HCT116 (cell line): Measurements from ENCODE around the gene EXOSC9. TPM values are rescaled to one million over a fixed set of nuclear protein-coding genes. Genes with fewer than 3 reads are reported as not detected.

Source experiments
- ATAC-seq: fragments of 200-7000 bp; cut with Tn5 transposase; 2 replicates; pipeline ENCODE4 v1.9.1; 2020; ENCODE audit warnings: mild to moderate bottlenecking, moderate library complexity
- BruUV-seq: library from RNA; stranded (reverse); fragments of 400-500 nt; replicated peaks from 2 replicates; lab custom pipeline; 2021; lab: Mats Ljungman, UMichigan
- CTCF ChIA-PET: fragments of 300-600 bp; sonication (Branson Sonifier 250); formaldehyde crosslinking; loops from one replicate; lab custom pipeline; 2021; ENCODE audit warnings: antibody characterized with exemption; lab: Charles Lee
- POLR2A ChIA-PET: fragments of 300-600, 350-600 bp; sonication (Branson Sonifier 250); formaldehyde crosslinking; loops from one replicate; lab custom pipeline; 2021; ENCODE audit warnings: antibody characterized with exemption; lab: Charles Lee
- RAD21 ChIA-PET, 2 experiments: fragments of 300-600 bp; sonication (Branson Sonifier 250); formaldehyde crosslinking; loops; one replicate each; lab custom pipeline; 2023; ENCODE audit warnings: low total read pairs in 2 of 2; ENCODE audit not compliant: uncharacterized antibody in 2 of 2, unreplicated experiment in 2 of 2, low non-redundant PET in 1 of 2; lab: Charles Lee
- DNase-seq: peaks from one replicate; pipeline ENCODE4 v3.0.0-alpha.2; 2010; ENCODE audit warnings: low read depth, low spot score
- H2AFZ ChIP-seq: fragments of 200-600 bp; shearing (Covaris generic), sonication (generic); 2 replicates; pipeline ENCODE4 v1.6.1; 2017; ENCODE audit warnings: low read depth, mixed run types, mixed read lengths, antibody characterized with exemption, low read length; ENCODE audit not compliant: poor library complexity, severe bottlenecking
- H3K27ac ChIP-seq: 2 replicates; pipeline ENCODE4 v1.5.1; 2012; ENCODE audit warnings: low read depth, low read length
- H3K27me3 ChIP-seq: fragments of 200-600 bp; sonication (generic); 2 replicates; pipeline ENCODE4 v1.6.1; 2016; ENCODE audit warnings: mixed run types, low read length, mixed read lengths; ENCODE audit not compliant: insufficient read depth
- H3K36me3 ChIP-seq, 2 experiments: fragments of 200-500 bp in 1 of 2; fragments of 200-600 bp in 1 of 2; sonication (Bioruptor generic) in 1 of 2; sonication (generic) in 1 of 2; 2 replicates each; pipeline versions ENCODE4 v1.5.1 to v1.6.1; 2014 to 2016; ENCODE audit warnings: low read length in 2 of 2, inconsistent platforms in 1 of 2, mixed read lengths in 1 of 2, mixed run types in 1 of 2; ENCODE audit not compliant: insufficient read depth in 2 of 2, control insufficient read depth in 1 of 2
- H3K4me1 ChIP-seq, 2 experiments: fragments of 200-600 bp in 1 of 2; sonication (generic) in 1 of 2; 2 replicates each; pipeline versions ENCODE4 v1.5.1 to v1.6.1; 2012 to 2017; ENCODE audit warnings: low read length in 2 of 2, inconsistent platforms in 1 of 2, mild to moderate bottlenecking in 1 of 2, mixed read lengths in 1 of 2, mixed run types in 1 of 2, moderate library complexity in 1 of 2; ENCODE audit not compliant: insufficient read depth in 2 of 2, control insufficient read depth in 1 of 2
- H3K4me2 ChIP-seq: fragments of 200-600 bp; sonication (generic); 2 replicates; pipeline ENCODE4 v1.6.1; 2017; ENCODE audit warnings: mixed run types, low read length, mixed read lengths
- H3K4me3 ChIP-seq, 2 experiments: fragments of 200-600 bp in 1 of 2; sonication (generic) in 1 of 2; replicated peaks in 1 of 2; 2 replicates each; pipeline ENCODE4 v1.5.1; 2011 to 2016; ENCODE audit warnings: low read length in 2 of 2, control low read depth in 1 of 2, low read depth in 1 of 2, mild to moderate bottlenecking in 1 of 2, mixed read lengths in 1 of 2, mixed run types in 1 of 2
- H3K79me2 ChIP-seq: fragments of 200-600 bp; sonication (generic); 2 replicates; pipeline ENCODE4 v1.6.1; 2017; ENCODE audit warnings: mild to moderate bottlenecking, mixed run types, low read length, moderate library complexity, mixed read lengths; ENCODE audit not compliant: insufficient read depth
- H3K9ac ChIP-seq: fragments of 200-600 bp; sonication (generic); 2 replicates; pipeline ENCODE4 v1.6.1; 2016; ENCODE audit warnings: low read length, mixed read lengths
- H3K9me2 ChIP-seq: fragments of 200-600 bp; sonication (generic), shearing (Covaris generic); 2 replicates; pipeline ENCODE4 v1.6.1; 2017; ENCODE audit warnings: mixed run types, mild to moderate bottlenecking, moderate library complexity; ENCODE audit not compliant: insufficient read depth
- H3K9me3 ChIP-seq, 2 experiments: fragments of 200-500 bp in 1 of 2; fragments of 200-600 bp in 1 of 2; sonication (Bioruptor generic) in 1 of 2; sonication (generic) in 1 of 2; 2 replicates each; pipeline ENCODE4 v1.6.1; 2014 to 2017; ENCODE audit warnings: low read length in 2 of 2, mixed read lengths in 2 of 2, inconsistent platforms in 1 of 2, low read depth in 1 of 2, mild to moderate bottlenecking in 1 of 2, mixed run types in 1 of 2, moderate library complexity in 1 of 2; ENCODE audit not compliant: control insufficient read depth in 1 of 2, insufficient read depth in 1 of 2
- H4K20me1 ChIP-seq: fragments of 200-600 bp; sonication (generic), shearing (Covaris generic); 2 replicates; pipeline ENCODE4 v1.6.1; 2017; ENCODE audit warnings: mixed run types, mild to moderate bottlenecking, moderate library complexity; ENCODE audit not compliant: insufficient read depth
- CBX3 ChIP-seq: IDR thresholded peaks from 2 replicates; pipeline ENCODE4 v1.6.1; 2012; ENCODE audit warnings: low read depth
- CEBPB ChIP-seq: IDR thresholded peaks from 2 replicates; pipeline ENCODE4 v1.6.1; 2012; ENCODE audit warnings: low read depth
- EGR1 ChIP-seq: IDR thresholded peaks from 2 replicates; pipeline ENCODE4 v1.6.1; 2012; ENCODE audit warnings: low read depth
- EZH2 ChIP-seq: fragments of 200-600 bp; sonication (generic); IDR thresholded peaks from 2 replicates; pipeline ENCODE4 v1.6.1; 2017; ENCODE audit warnings: antibody characterized with exemption, mixed run types
- EZH2phosphoT487 ChIP-seq: fragments of 200-600 bp; IDR thresholded peaks from 2 replicates; pipeline ENCODE4 v1.6.1; 2018; ENCODE audit warnings: antibody characterized with exemption, borderline replicate concordance
- FOSL1 ChIP-seq: IDR thresholded peaks from 2 replicates; pipeline ENCODE4 v1.6.1; 2012; ENCODE audit warnings: low read depth
- POLR2A ChIP-seq: IDR thresholded peaks from 2 replicates; pipeline ENCODE4 v1.7.0; 2011; ENCODE audit warnings: borderline replicate concordance; ENCODE audit not compliant: insufficient read depth, insufficient read length; ENCODE audit errors: extremely low read depth
- POLR2AphosphoS5 ChIP-seq: IDR thresholded peaks from 2 replicates; pipeline ENCODE4 v1.6.1; 2011; ENCODE audit warnings: mild to moderate bottlenecking, low read depth, low read length, moderate library complexity
- RAD21 ChIP-seq: IDR thresholded peaks from 2 replicates; pipeline ENCODE4 v1.6.1; 2012; ENCODE audit warnings: low read depth, mild to moderate bottlenecking
- SIN3A ChIP-seq: IDR thresholded peaks from 2 replicates; pipeline ENCODE4 v1.6.1; 2012; ENCODE audit warnings: low read depth
- SRF ChIP-seq: IDR thresholded peaks from 2 replicates; pipeline ENCODE4 v1.6.1; 2012; ENCODE audit warnings: low read depth
- YY1 ChIP-seq: IDR thresholded peaks from 2 replicates; pipeline ENCODE4 v1.6.1; 2011; ENCODE audit warnings: low read length, low read depth, moderate library complexity, mild to moderate bottlenecking; ENCODE audit not compliant: insufficient replicate concordance; ENCODE audit errors: extremely low read depth
- ZFX ChIP-seq: fragments of 450-650 bp; IDR thresholded peaks from 2 replicates; pipeline ENCODE4 v1.6.1; 2017
- intact Hi-C: fragments of 100-400 bp; cut with micrococcal nuclease; formaldehyde crosslinking; loops from 2 replicates; pipeline ENCODE4 v1.10.0; 2022
- total RNA-seq: library from RNA; stranded (reverse); gene quantifications from one replicate; pipeline ENCODE4 v1.2.1, GENCODE V29; 2021; ENCODE audit not compliant: unreplicated experiment
- TF ChIP-seq, protein P1 (sequence below): IDR thresholded peaks from 2 replicates; pipeline ENCODE4 v1.6.1; 2012; ENCODE audit warnings: low read depth
- TF ChIP-seq, protein P2 (sequence below): IDR thresholded peaks from 2 replicates; pipeline ENCODE4 v1.6.1; 2012
- TF ChIP-seq, protein P3 (sequence below): IDR thresholded peaks from 2 replicates; pipeline ENCODE4 v1.6.1; 2011; ENCODE audit warnings: mild to moderate bottlenecking, low read length, moderate library complexity; ENCODE audit not compliant: insufficient replicate concordance; ENCODE audit errors: extremely low read depth

Gene EXOSC9
- total RNA-seq, 1 experiment from 2014 or later = 58.6 TPM

DNA sequence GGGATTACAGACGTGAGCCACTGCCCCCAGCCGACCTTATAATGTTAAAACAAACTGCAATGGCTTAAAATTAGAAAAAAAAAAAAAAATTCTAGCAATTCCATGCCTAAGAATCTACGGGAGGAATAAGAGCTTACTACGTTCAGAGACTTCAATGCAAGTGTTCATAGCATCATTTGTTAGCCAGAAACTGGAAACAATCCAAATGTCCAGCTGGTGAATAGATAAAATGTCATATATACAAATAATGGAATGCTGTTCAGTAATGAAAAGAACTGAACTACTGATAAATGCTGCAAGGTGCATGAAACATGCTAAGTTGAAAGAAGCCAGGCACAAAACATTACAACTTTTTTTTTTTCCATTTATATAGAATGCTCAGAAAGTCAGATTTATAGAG lies 5.3 kb downstream of the EXOSC9 start:
- H4K20me1 ChIP-seq = no peaks in the 10 kb centered on the region; the same call in 1 of the 2 replicates
- no peak overlapping the region for H2AFZ ChIP-seq
- intact Hi-C loops = no loop called here
- H3K4me1 ChIP-seq = peaks cover 3 to 5% of the 10 kb centered on the region in 2 experiments; a peak in 3 of 4 replicates
- H3K79me2 ChIP-seq = peaks cover 60% of the 10 kb centered on the region
- DNase-seq (no peak), ATAC-seq (no peak)
- no peak overlapping the region for H3K4me3 ChIP-seq
- H3K36me3 ChIP-seq = peaks cover 51 to 58% of the 10 kb centered on the region in 2 experiments
- ChIA-PET CTCF (no interaction called here), RAD21 (no interaction called here), POLR2A (no interaction called here)
- no peaks in the 10 kb centered on the region for H3K9me3 ChIP-seq
- H3K9ac ChIP-seq = no peak overlapping the region
- H3K9me2 ChIP-seq = no peaks in the 10 kb centered on the region
- no TSS peak for BruUV-seq
- H3K27me3 ChIP-seq = no peaks in the 10 kb centered on the region
- H3K4me2 ChIP-seq = no peak overlapping the region
- no peak overlapping the region for H3K27ac ChIP-seq
- no peak for TF ChIP-seq EZH2phosphoT487
- TF ChIP-seq CEBPB = no peak
- TF ChIP-seq POLR2AphosphoS5 = no peak
- TF ChIP-seq EZH2 = no peak
- no peak for TF ChIP-seq SRF
- no peak for TF ChIP-seq CBX3
- TF ChIP-seq RAD21 = no peak

DNA sequence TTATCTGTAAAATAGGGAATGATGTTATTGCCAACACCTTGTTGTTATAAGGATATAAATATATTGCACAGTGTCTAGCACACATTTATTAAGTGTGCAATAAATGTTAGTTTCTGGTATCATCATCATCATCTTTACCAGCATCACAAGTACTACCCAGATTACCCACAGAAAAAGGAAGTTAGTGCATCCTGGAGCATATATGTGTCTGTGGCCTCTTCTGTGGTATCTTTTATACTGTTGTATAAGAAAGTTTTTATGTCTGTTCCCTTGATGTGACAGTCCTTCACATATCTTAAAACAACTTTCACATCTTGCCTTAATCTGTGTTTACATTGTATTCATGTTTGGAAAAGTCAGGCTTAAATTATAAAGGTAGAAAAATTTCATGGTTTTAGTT lies 10.0 kb downstream of the EXOSC9 start:
- H3K27ac ChIP-seq = no peak overlapping the region
- no peaks in the 10 kb centered on the region for H3K9me3 ChIP-seq
- H2AFZ ChIP-seq = no peak overlapping the region
- H3K4me2 ChIP-seq = no peak overlapping the region
- CTCF ChIA-PET = no interaction called here
- H3K79me2 ChIP-seq = peaks cover 43% of the 10 kb centered on the region
- RAD21 ChIA-PET = no interaction called here
- no peak overlapping the region for H3K9ac ChIP-seq
- BruUV-seq = no TSS peak
- ATAC-seq = no peak
- no peak overlapping the region for H3K4me3 ChIP-seq
- no peaks in the 10 kb centered on the region for H3K9me2 ChIP-seq
- no peaks in the 10 kb centered on the region; the same call in 1 of the 2 replicates for H4K20me1 ChIP-seq
- no peaks in the 10 kb centered on the region for H3K4me1 ChIP-seq
- peaks cover 63 to 73% of the 10 kb centered on the region in 2 experiments for H3K36me3 ChIP-seq
- DNase-seq = no peak
- TF ChIP-seq POLR2A (no peak), SRF (no peak), EGR1 (no peak), ZFX (no peak), SIN3A (no peak), CBX3 (no peak), CEBPB (no peak), FOSL1 (no peak), YY1 (no peak), EZH2phosphoT487 (no peak)
- TF ChIP-seq, protein P1, sequence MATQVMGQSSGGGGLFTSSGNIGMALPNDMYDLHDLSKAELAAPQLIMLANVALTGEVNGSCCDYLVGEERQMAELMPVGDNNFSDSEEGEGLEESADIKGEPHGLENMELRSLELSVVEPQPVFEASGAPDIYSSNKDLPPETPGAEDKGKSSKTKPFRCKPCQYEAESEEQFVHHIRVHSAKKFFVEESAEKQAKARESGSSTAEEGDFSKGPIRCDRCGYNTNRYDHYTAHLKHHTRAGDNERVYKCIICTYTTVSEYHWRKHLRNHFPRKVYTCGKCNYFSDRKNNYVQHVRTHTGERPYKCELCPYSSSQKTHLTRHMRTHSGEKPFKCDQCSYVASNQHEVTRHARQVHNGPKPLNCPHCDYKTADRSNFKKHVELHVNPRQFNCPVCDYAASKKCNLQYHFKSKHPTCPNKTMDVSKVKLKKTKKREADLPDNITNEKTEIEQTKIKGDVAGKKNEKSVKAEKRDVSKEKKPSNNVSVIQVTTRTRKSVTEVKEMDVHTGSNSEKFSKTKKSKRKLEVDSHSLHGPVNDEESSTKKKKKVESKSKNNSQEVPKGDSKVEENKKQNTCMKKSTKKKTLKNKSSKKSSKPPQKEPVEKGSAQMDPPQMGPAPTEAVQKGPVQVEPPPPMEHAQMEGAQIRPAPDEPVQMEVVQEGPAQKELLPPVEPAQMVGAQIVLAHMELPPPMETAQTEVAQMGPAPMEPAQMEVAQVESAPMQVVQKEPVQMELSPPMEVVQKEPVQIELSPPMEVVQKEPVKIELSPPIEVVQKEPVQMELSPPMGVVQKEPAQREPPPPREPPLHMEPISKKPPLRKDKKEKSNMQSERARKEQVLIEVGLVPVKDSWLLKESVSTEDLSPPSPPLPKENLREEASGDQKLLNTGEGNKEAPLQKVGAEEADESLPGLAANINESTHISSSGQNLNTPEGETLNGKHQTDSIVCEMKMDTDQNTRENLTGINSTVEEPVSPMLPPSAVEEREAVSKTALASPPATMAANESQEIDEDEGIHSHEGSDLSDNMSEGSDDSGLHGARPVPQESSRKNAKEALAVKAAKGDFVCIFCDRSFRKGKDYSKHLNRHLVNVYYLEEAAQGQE = no peak
- TF ChIP-seq, protein P2, sequence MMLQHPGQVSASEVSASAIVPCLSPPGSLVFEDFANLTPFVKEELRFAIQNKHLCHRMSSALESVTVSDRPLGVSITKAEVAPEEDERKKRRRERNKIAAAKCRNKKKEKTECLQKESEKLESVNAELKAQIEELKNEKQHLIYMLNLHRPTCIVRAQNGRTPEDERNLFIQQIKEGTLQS = no peak
- TF ChIP-seq, protein P3, sequence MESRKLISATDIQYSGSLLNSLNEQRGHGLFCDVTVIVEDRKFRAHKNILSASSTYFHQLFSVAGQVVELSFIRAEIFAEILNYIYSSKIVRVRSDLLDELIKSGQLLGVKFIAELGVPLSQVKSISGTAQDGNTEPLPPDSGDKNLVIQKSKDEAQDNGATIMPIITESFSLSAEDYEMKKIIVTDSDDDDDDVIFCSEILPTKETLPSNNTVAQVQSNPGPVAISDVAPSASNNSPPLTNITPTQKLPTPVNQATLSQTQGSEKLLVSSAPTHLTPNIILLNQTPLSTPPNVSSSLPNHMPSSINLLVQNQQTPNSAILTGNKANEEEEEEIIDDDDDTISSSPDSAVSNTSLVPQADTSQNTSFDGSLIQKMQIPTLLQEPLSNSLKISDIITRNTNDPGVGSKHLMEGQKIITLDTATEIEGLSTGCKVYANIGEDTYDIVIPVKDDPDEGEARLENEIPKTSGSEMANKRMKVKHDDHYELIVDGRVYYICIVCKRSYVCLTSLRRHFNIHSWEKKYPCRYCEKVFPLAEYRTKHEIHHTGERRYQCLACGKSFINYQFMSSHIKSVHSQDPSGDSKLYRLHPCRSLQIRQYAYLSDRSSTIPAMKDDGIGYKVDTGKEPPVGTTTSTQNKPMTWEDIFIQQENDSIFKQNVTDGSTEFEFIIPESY = no peak
- no peaks in the 10 kb centered on the region for H3K27me3 ChIP-seq
- intact Hi-C loops = no loop called here
- POLR2A ChIA-PET = no interaction called here
